ENCODE results near the gene MYO18A. TPM values are rescaled to one million over a fixed set of nuclear protein-coding genes. Genes with fewer than 3 reads are reported as not detected.

Gene MYO18A
- total and polyA plus RNA-seq, 9 donors = 23.0 to 53.9 (median 31.7) TPM

GRCh38 chr17:29045734-29046472 is 134.3 kb downstream of the MYO18A start:
- intact Hi-C loops (cut with DNase I) = no loop called here
- WGBS, 3 donors = 72 to 74% (median 73%) methylated on average over 7 of the region's 7 CpGs

GRCh38 chr17:29045026-29045425 is 135.2 kb downstream of the MYO18A start:
- 89 to 93% (median 92%) methylated on average over 4 of the region's 4 CpGs for WGBS, 3 donors
- H3K4me1 ChIP-seq (ENCODE audit: insufficient read depth) = peaks cover 3% of the 10 kb centered on the region
- H3K27me3 ChIP-seq = no peaks in the 10 kb centered on the region
- no peaks in the 10 kb centered on the region for H3K9me3 ChIP-seq
- intact Hi-C loops (cut with DNase I) = no loop called here
- no peak overlapping the region for H3K27ac ChIP-seq
- H3K4me3 ChIP-seq = no peak overlapping the region
- H3K36me3 ChIP-seq = no peaks in the 10 kb centered on the region
- no peak for TF ChIP-seq EP300 (IDR thresholded peaks at IDR 0.05)
- no peak for TF ChIP-seq POLR2A (IDR thresholded peaks at IDR 0.05)
- no peak for TF ChIP-seq CTCF (IDR thresholded peaks at IDR 0.05)
- no peak for DNase-seq

More at GRCh38 chr17:29045734-29046472, 134.3 kb downstream of the MYO18A start:
- H3K27ac ChIP-seq = no peak overlapping the region
- TF ChIP-seq POLR2A (IDR thresholded peaks at IDR 0.05) (no peak), CTCF (IDR thresholded peaks at IDR 0.05) (no peak), EP300 (IDR thresholded peaks at IDR 0.05) (no peak)
- H3K4me3 ChIP-seq = no peak overlapping the region
- no peaks in the 10 kb centered on the region for H3K36me3 ChIP-seq
- peaks cover 1% of the 10 kb centered on the region for H3K4me1 ChIP-seq (ENCODE audit: insufficient read depth)
- no peak for DNase-seq
- H3K9me3 ChIP-seq = no peaks in the 10 kb centered on the region
- H3K27me3 ChIP-seq = no peaks in the 10 kb centered on the region

- no peak overlapping the region for H3K27ac ChIP-seq
- WGBS, 3 donors = 70 to 87% (median 77%) methylated on average over 3 of the region's 3 CpGs
- TF ChIP-seq POLR2A (IDR thresholded peaks at IDR 0.05) = no peak
- no peak for TF ChIP-seq EP300 (IDR thresholded peaks at IDR 0.05)
- no peak for TF ChIP-seq CTCF (IDR thresholded peaks at IDR 0.05)
Measured at GRCh38 chr17:29043539-29044145, 136.6 kb downstream of the MYO18A start.

GRCh38 chr17:29042679-29043538 is 137.3 kb downstream of the MYO18A start, which contains the start of gene PIPOX:
Gene PIPOX (plus strand): TSS chr17:29043141. CDS start chr17:29043226, 85 bp downstream.
- no peak for TF ChIP-seq POLR2A (IDR thresholded peaks at IDR 0.05)
- TF ChIP-seq EP300 (IDR thresholded peaks at IDR 0.05) = no peak
- no peak for TF ChIP-seq CTCF (IDR thresholded peaks at IDR 0.05)
- Histone ChIP-seq H3K9me3 (no peaks in the 10 kb centered on the region), H3K27ac (no peak within 1 kb of the TSS), H3K4me1 (ENCODE audit: insufficient read depth) (peaks cover 3% of the 10 kb centered on the region), H3K36me3 (no peaks in the 10 kb centered on the region), H3K4me3 (no peak within 1 kb of the TSS), H3K27me3 (no peaks in the 10 kb centered on the region)
- 58 to 66% (median 60%) methylated on average over 13 of the region's 13 CpGs for WGBS, 3 donors
- no peak for DNase-seq
- intact Hi-C loops (cut with DNase I) = no loop called here

More at GRCh38 chr17:29043539-29044145, 136.6 kb downstream of the MYO18A start:
- Histone ChIP-seq H3K27me3 (no peaks in the 10 kb centered on the region), H3K9me3 (no peaks in the 10 kb centered on the region), H3K4me3 (no peak overlapping the region), H3K36me3 (no peaks in the 10 kb centered on the region), H3K4me1 (ENCODE audit: insufficient read depth) (peaks cover 3% of the 10 kb centered on the region)
- DNase-seq = no peak
- intact Hi-C loops (cut with DNase I) = no loop called here
